Measurements from ENCODE around the gene ARL8B.

DNA sequence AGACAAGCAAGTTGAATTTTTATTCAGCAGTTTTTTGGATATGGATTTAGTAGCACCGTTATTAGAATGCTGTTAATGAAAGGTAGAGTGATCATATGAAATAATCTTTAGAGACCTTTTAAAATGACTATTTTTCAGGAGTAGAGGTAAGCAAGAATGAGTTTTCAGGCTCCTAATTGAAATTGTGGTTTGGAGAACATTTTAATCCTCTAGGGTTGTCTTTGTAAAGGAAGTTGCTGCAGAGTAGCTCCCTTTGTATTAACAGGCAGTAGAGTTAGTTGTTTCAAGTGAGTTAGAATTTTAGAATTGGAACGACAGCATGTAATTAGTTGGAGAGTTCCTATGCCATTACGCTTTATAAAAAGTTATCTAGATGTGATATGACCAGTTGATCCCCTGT, 38.2 kb downstream of the ARL8B start:
- TF ChIP-seq, protein P1, sequence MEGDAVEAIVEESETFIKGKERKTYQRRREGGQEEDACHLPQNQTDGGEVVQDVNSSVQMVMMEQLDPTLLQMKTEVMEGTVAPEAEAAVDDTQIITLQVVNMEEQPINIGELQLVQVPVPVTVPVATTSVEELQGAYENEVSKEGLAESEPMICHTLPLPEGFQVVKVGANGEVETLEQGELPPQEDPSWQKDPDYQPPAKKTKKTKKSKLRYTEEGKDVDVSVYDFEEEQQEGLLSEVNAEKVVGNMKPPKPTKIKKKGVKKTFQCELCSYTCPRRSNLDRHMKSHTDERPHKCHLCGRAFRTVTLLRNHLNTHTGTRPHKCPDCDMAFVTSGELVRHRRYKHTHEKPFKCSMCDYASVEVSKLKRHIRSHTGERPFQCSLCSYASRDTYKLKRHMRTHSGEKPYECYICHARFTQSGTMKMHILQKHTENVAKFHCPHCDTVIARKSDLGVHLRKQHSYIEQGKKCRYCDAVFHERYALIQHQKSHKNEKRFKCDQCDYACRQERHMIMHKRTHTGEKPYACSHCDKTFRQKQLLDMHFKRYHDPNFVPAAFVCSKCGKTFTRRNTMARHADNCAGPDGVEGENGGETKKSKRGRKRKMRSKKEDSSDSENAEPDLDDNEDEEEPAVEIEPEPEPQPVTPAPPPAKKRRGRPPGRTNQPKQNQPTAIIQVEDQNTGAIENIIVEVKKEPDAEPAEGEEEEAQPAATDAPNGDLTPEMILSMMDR (IDR thresholded peaks at IDR 0.05): no peak
- TF ChIP-seq POLR2A (IDR thresholded peaks at IDR 0.05): no peak

Measured in testis (tissue), 2 donors.